GM12801 (cell line): ENCODE measurements around the gene GPR148.

Experiments
- TF ChIP-seq, protein P1 (sequence below): IDR thresholded peaks from one replicate; pipeline ENCODE4 v1.5.1; 2011; ENCODE audit warnings: control low read depth; ENCODE audit not compliant: insufficient read length; ENCODE audit errors: extremely low read depth

The GPR148 gene

DNA sequence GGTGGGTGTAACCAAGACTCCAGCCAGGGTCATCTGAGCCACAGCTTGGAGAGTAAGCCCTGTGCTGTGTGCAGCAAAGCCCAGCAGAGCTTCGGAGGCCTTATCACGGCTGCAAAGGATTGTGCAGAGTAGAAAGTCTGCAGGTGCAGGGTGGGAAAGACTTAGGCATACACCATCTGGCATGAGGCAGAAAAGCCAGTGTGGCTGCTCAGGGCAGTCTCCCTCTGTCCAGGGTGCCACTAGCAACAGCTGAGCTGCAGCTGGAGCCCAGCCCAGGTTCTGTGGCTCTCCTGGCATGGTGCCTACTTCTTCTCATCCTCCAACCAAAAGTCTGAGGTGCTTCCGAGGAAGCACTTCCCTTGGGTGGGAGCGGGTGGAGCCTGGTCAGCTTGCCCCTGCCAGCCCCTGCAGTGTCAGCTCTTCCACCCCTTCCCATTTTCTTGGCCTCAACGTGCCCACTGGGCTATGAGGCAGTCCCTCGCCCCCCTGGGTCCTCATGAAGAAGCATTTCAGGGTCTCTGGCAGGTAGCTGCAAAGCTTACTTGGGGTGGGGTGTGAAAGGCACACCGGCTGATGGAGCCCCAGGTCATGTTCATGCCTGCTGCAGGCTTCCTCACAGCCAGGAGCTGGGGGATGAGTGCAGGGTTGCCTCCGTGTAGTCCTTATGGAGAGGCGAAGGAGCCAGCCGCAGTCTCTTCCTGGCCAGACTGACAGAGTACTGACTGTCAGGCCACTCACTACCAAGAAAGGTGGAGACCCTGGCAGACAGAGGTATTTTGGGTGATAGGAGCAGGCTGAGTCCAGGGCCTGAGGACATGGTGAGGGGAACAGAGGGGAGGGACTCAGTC is 31.3 kb downstream of the GPR148 start:
- TF ChIP-seq, protein P1, sequence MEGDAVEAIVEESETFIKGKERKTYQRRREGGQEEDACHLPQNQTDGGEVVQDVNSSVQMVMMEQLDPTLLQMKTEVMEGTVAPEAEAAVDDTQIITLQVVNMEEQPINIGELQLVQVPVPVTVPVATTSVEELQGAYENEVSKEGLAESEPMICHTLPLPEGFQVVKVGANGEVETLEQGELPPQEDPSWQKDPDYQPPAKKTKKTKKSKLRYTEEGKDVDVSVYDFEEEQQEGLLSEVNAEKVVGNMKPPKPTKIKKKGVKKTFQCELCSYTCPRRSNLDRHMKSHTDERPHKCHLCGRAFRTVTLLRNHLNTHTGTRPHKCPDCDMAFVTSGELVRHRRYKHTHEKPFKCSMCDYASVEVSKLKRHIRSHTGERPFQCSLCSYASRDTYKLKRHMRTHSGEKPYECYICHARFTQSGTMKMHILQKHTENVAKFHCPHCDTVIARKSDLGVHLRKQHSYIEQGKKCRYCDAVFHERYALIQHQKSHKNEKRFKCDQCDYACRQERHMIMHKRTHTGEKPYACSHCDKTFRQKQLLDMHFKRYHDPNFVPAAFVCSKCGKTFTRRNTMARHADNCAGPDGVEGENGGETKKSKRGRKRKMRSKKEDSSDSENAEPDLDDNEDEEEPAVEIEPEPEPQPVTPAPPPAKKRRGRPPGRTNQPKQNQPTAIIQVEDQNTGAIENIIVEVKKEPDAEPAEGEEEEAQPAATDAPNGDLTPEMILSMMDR, result no peak

DNA sequence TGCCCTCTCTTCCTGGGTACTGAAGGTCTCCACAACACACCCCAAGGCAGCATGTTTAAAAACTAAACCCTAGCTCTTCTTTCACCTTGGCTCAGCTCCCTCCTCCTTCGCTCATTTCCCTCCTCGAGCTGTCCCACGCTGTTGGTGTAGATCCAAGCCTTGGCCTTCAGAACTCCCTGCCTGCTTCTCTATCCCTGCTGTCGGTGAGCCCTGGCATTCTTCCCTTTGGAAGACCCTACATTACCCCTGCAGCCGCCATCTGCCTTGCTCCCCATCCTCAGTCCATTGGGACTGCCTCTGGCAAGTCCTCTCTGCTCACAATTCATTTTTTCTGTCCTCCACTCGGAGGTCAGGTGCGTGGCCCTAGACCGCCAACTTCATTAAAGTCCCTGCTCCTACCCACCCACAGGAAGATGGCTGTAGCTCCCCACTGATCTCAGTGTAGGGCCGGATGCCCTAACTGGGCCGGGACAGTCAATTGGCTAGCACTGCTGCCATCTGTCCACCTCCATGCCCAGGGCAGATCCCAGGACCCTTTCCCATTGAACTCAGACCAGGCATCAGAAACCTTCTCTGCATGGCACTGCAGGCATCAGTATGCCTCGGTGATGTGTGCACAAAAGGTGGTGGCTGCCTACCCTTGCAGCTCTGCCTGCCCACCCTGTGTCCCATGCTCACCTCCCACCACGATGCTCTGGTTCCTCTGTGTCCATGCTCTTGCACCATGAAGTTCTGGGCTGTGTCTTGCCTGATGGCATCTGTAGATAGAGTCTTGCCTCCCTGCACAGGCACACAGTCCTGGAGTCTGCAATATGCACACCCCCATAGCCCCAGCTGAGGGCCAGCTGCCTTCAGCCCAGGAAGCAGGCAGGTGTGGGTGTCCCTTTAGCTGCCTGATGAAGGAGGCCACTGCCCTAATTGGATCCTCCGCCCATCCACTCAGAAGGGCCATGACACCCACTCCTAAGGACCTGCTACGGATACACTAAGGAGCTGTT is 32.2 kb downstream of the GPR148 start:
- TF ChIP-seq, protein P1, result no peak

DNA sequence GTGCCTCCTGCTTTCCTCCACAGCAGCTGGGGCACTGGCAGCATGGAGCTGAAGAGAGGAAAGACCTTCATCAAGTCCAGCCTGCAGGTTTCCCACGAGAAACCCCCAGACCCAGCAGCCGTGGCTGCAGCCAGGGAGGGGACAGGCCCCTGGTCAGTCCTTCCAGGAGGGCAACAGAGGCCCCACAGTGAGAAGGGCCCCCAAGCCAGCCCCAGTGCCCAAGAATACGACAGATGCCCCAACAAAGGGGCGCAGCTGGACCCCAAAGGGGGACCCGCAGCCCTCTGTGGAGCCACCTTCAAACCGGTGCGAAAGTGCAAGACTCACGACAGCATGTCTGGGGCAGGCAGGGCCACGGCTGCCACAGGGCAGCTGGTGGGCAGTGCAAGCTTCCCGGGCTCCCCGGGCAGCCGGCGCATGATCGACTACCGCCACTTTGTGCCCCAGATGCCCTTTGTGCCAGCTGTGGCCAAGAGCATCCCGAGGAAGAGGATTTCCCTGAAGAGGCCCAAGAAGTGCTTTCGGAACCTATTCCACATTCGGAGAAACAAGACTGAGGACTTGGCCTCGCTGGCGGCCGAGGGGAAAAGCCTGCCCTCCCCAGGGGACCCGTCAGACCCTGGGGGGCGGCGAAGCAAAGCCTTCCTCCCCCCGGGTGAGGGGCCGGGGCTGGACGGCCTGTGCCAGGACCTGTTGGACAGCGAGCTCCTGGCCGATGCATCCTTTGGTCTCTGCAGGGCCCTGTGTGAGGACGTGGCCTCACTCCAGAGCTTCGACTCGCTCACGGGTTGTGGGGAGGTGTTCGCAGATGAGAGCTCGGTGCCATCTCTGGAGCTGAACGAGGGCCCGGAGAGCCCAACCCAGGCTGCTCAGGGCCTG is 33.4 kb downstream of the GPR148 start:
- TF ChIP-seq, protein P1, result no peak

DNA sequence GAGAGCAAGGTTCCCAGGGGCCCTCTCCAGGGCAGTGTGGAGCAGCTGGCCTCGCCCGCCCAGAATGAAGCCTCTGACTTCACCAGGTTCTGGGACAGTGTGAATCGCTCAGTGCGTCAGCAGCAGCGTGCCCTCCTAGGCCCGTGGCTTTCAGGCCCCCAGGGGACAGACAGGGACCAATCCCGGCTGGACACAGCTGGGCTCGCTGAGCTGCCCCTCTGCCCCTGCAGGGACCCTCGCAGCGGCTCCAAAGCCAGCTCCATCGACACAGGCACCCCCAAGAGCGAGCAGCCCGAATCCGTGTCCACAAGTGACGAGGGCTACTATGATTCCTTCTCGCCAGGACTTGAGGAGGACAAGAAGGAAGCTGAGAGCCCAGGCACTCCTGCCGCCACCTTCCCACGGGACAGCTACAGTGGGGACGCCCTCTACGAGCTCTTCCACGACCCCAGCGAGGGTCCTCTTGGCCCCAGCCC is 34.1 kb downstream of the GPR148 start:
- TF ChIP-seq, protein P1, result no peak

DNA sequence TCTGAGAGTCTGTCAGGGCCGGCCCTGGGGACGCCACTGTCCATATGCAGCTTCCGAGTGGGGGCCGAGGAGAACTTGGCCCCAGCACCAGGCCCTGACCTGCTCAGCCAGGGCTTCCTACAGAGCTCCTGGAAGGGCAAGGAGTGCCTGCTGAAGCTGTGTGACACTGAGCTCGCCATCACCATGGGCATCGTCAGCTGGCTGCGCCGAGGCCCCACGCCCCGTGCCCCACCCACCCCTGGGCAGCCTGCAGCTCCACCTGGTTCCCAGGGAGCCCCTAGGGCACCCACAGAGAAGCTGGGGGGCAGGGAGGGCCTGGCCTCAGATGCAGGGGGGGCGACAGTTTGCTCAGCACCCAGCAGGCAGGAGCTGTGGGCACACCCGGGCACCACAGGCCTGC is 34.5 kb downstream of the GPR148 start:
- TF ChIP-seq, protein P1, result no peak

DNA sequence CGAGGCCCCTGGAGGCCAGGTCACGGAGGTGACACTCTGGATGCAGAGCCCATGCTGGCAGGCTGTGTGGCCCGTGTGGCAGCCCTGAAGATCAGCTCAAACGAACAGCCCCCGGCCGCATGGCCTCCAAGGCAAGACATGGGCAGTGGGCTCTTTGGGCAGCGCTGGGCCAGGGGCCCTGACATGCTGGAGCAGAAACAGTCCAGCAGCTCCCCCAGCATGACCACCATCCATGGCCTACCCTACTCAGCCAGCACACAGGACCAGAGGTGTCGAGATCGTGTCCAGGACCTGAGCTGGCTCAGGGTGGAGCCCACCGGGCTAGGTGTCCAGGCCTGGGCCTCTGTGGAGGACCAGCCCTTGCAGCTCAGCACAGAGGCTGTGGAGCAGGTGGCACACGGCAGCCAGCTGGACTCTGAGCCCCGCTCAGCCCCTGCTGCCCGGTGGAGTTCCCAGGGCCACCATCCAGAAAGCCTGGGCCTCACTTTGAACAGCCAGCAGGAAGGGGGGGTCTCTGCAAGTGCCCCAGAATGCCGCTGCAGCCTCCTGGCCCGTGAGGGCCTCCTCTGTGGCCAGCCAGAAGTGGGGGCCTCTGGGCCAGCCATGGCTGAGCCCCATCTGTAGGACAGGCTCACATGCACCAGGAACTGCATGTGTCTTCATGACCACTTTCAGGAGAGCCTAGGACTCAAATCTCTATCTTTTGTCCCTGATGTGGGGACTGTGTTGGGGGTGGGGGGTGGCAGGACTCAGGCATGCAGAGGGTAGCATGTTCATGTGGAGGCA is 35.4 kb downstream of the GPR148 start:
- TF ChIP-seq, protein P1, result no peak
